Stomach (tissue), 9 donors: ENCODE measurements around the gene ATL2. TPM values are rescaled to one million over a fixed set of nuclear protein-coding genes. Genes with fewer than 3 reads are reported as not detected.

Experiments used
- DNase-seq, 2 donors: peaks; one replicate each; pipeline versions ENCODE4 v3.0.0 to v3.0.0-alpha.2; 2013 to 2019
- H3K27ac ChIP-seq, 5 donors: fragments of 200-600 bp in 4 of 5; sonication (generic) in 4 of 5; one replicate each; pipeline ENCODE4 v1.5.1; 2013 to 2019; ENCODE audit warnings: mild to moderate bottlenecking in 1 of 5, moderate library complexity in 1 of 5
- H3K27me3 ChIP-seq, 3 donors: fragments of 200-600 bp; sonication (generic); one replicate each; pipeline ENCODE4 v1.5.1; 2017 to 2019; ENCODE audit warnings: mixed run types in 1 of 3
- H3K36me3 ChIP-seq, 4 donors: fragments of 200-600 bp; sonication (generic); 1 replicate in 3 of 4; 2 replicates in 1 of 4; pipeline ENCODE4 v1.5.1; 2016 to 2019
- H3K4me1 ChIP-seq, 4 donors: fragments of 200-600 bp; sonication (generic); one replicate each; pipeline ENCODE4 v1.5.1; 2016 to 2019
- H3K4me3 ChIP-seq, 4 donors: fragments of 200-600 bp; sonication (generic) in 3 of 4; one replicate each; pipeline ENCODE4 v1.5.1; 2016 to 2019; ENCODE audit warnings: mild to moderate bottlenecking in 1 of 4
- H3K9me3 ChIP-seq, 4 donors: fragments of 200-600 bp; sonication (generic); one replicate each; pipeline ENCODE4 v1.5.1; 2016 to 2019
- EP300 ChIP-seq: sonication (generic); formaldehyde crosslinking; IDR thresholded peaks from one replicate; pipeline ENCODE4 v1.6.1; 2017; ENCODE audit warnings: antibody characterized with exemption
- POLR2A ChIP-seq, 4 donors: fragments of 450-650 bp; IDR thresholded peaks; one replicate each; pipeline ENCODE4 v1.6.1; 2016; ENCODE audit warnings: antibody characterized with exemption in 4 of 4, control low read depth in 2 of 4, mild to moderate bottlenecking in 1 of 4, moderate library complexity in 1 of 4
- POLR2AphosphoS5 ChIP-seq, 3 donors: sonication (generic); formaldehyde crosslinking; IDR thresholded peaks; one replicate each; pipeline ENCODE4 v1.6.1; 2016; ENCODE audit warnings: antibody characterized with exemption in 3 of 3
- WGBS, 5 donors: extraction: QIAGEN DNeasy Blood & Tissue Kit in 3 of 5; methylation state at CpG; one replicate each; pipeline versions ENCODE4 v1.1.5 to v1.1.7; 2013 to 2018; 5-methylcytosine and 5-hydroxymethylcytosine counted together
- intact Hi-C: fragments of 100-400 bp; cut with DNase I; formaldehyde crosslinking; loops from one replicate; pipeline ENCODE4 v1.15.1; 2023; ENCODE audit warnings: low total_unique reads
- polyA plus RNA-seq, 3 donors: library from polyadenylated mRNA; stranded (reverse); fragments of 200-250 nt; gene quantifications; one replicate each; pipeline ENCODE4 v1.2.3, GENCODE V29; 2013
- total RNA-seq, 5 donors: library from RNA; depleted of rRNA; stranded (reverse); fragments of >200 nt; gene quantifications; one replicate each; pipeline versions ENCODE4 v1.1.0 to v1.2.3, GENCODE V29; 2014 to 2016
- TF ChIP-seq, protein P1 (sequence below), 7 experiments: fragments of 450-650 bp in 4 of 7; fragments of 200-600 bp in 3 of 7; sonication (generic) in 3 of 7; IDR thresholded peaks; one replicate each; pipeline ENCODE4 v1.5.1; 2016 to 2019; ENCODE audit warnings: antibody characterized with exemption in 7 of 7, control low read depth in 2 of 7, mild to moderate bottlenecking in 1 of 7
- donor health status: healthy with polysubstance abuse.
- donor health status: Bipolar disorder and iron deficiency.
- donor health status: healthy.

ATL2 gene
- total and polyA plus RNA-seq, 8 donors, result 8.4 to 462 (median 64.2) TPM

DNA sequence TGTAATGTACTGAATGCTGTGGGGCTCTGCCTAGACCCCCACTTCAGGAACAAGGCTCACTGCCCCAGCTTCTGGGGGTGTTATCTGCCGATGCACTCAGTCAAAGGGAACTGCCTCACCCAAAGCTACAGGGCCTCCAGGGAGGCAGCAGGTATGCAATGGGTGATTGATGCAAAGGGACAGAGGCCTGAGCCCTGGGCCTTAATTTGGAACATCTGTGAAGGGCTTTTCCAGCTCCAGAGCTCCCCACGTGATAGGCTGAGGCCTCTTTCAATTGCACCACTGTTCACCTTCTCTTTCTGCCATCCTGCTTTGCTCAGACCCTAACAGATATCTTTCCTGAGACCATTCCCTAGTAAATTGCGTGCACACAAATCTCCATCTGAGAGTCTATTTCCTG, 131.0 kb downstream of the ATL2 start:
- intact Hi-C loops, result no loop called here

DNA sequence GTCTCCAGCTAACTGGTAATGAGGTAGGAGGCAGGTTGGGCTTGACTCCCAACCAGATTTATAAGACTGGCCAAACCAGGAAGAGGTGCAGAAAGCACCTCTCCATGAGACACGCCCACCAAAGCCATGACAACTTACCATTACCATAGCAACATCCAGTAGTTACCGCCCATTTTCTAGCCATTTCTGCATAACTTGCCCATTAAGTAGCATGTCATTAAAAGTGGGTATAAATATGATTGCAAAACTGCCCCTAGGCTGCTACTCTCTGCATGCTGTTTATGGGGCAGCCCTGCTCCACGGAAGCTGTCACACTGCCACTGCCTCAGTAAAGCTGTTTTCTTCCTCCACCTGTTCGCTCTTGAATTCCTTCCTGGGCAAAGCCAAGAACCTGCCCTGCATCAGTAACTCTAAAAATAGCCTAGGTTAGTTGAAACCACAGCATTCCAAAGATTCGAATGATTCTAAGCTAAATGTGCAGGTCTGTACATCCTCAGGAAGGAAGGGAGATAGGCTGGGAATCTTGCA, 131.9 kb downstream of the ATL2 start:
- H3K4me1 ChIP-seq, result no peaks in the 10 kb centered on the region
- H3K27ac ChIP-seq, result no peak overlapping the region
- no peak overlapping the region for H3K4me3 ChIP-seq
- WGBS, 5 donors, result 52 to 69% (median 61%) methylated on average over 5 of the region's 5 CpGs
- no peak for TF ChIP-seq POLR2A (IDR thresholded peaks at IDR 0.05)
- no peak for TF ChIP-seq POLR2AphosphoS5 (IDR thresholded peaks at IDR 0.05)
- TF ChIP-seq, protein P1, sequence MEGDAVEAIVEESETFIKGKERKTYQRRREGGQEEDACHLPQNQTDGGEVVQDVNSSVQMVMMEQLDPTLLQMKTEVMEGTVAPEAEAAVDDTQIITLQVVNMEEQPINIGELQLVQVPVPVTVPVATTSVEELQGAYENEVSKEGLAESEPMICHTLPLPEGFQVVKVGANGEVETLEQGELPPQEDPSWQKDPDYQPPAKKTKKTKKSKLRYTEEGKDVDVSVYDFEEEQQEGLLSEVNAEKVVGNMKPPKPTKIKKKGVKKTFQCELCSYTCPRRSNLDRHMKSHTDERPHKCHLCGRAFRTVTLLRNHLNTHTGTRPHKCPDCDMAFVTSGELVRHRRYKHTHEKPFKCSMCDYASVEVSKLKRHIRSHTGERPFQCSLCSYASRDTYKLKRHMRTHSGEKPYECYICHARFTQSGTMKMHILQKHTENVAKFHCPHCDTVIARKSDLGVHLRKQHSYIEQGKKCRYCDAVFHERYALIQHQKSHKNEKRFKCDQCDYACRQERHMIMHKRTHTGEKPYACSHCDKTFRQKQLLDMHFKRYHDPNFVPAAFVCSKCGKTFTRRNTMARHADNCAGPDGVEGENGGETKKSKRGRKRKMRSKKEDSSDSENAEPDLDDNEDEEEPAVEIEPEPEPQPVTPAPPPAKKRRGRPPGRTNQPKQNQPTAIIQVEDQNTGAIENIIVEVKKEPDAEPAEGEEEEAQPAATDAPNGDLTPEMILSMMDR (IDR thresholded peaks at IDR 0.05), result no peak
- no peak for TF ChIP-seq EP300
- no peak for DNase-seq
- intact Hi-C loops, result no loop called here
- H3K36me3 ChIP-seq, result no peaks in the 10 kb centered on the region
- H3K9me3 ChIP-seq, result no peaks in the 10 kb centered on the region
- no peaks in the 10 kb centered on the region for H3K27me3 ChIP-seq

More for the DNA sequence above, 131.0 kb downstream of the ATL2 start:
- Histone ChIP-seq H3K36me3 (no peaks in the 10 kb centered on the region), H3K27me3 (no peaks in the 10 kb centered on the region), H3K4me1 (no peaks in the 10 kb centered on the region), H3K4me3 (no peak overlapping the region), H3K9me3 (no peaks in the 10 kb centered on the region), H3K27ac (no peak overlapping the region)
- WGBS, 5 donors, result 85 to 92% (median 91%) methylated on average over 3 of the region's 3 CpGs
- no peak for TF ChIP-seq POLR2A (IDR thresholded peaks at IDR 0.05)
- no peak for TF ChIP-seq POLR2AphosphoS5 (IDR thresholded peaks at IDR 0.05)
- TF ChIP-seq EP300, result no peak
- TF ChIP-seq, protein P1 (IDR thresholded peaks at IDR 0.05), result no peak
- no peak for DNase-seq

DNA sequence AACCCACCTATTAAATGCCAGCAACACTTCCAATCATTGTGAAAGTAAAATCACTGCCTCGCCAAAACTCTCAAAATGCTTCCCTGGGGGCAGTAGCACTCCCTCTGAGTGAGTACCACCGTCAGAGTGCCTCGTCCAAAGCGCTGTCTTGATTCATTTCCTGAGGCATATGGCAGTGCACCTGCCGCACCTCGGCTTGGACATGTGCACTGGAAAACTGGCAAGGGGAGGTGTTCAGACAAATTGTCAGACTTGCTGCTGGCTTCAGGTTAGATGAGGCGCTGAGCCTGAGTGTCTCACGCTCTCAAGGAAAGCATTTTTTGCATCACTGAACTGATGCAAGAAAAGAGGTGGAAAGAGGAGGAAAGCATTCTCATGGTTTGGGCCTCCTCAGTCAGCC, 132.8 kb downstream of the ATL2 start:
- no peak for DNase-seq
- Histone ChIP-seq H3K4me1 (no peaks in the 10 kb centered on the region), H3K9me3 (no peaks in the 10 kb centered on the region), H3K4me3 (no peak overlapping the region), H3K27me3 (no peaks in the 10 kb centered on the region), H3K36me3 (no peaks in the 10 kb centered on the region), H3K27ac (no peak overlapping the region)
- intact Hi-C loops, result no loop called here
- TF ChIP-seq, protein P1 (IDR thresholded peaks at IDR 0.05), result no peak
- no peak for TF ChIP-seq POLR2A (IDR thresholded peaks at IDR 0.05)
- no peak for TF ChIP-seq POLR2AphosphoS5 (IDR thresholded peaks at IDR 0.05)
- 88 to 96% (median 90%) methylated on average over 8 of the region's 8 CpGs for WGBS, 5 donors

Other genes with a start within 250 kb of the ATL2 start
- gene HNRNPLL, start 225.7 kb upstream of the ATL2 start, total RNA-seq, result 10 to 100 TPM; 22.9 to 97.9 (median 39.1) TPM
- gene HNRNPLL, start 225.7 kb upstream of the ATL2 start, polyA plus RNA-seq, result 10 to 100 TPM; 12.2 to 13.6 (median 13.0) TPM